HCT116 (cell line): ENCODE measurements around the gene ALDH1A2. TPM values are rescaled to one million over a fixed set of nuclear protein-coding genes. Genes with fewer than 3 reads are reported as not detected.

Experiments used
- ATAC-seq: fragments of 200-7000 bp; cut with Tn5 transposase; 2 replicates; pipeline ENCODE4 v1.9.1; 2020; ENCODE audit warnings: mild to moderate bottlenecking, moderate library complexity
- BruUV-seq: library from RNA; stranded (reverse); fragments of 400-500 nt; replicated peaks from 2 replicates; lab custom pipeline; 2021; lab: Mats Ljungman, UMichigan
- CTCF ChIA-PET: fragments of 300-600 bp; sonication (Branson Sonifier 250); formaldehyde crosslinking; loops from one replicate; lab custom pipeline; 2021; ENCODE audit warnings: antibody characterized with exemption; lab: Charles Lee
- POLR2A ChIA-PET: fragments of 300-600, 350-600 bp; sonication (Branson Sonifier 250); formaldehyde crosslinking; loops from one replicate; lab custom pipeline; 2021; ENCODE audit warnings: antibody characterized with exemption; lab: Charles Lee
- RAD21 ChIA-PET, 2 experiments: fragments of 300-600 bp; sonication (Branson Sonifier 250); formaldehyde crosslinking; loops; one replicate each; lab custom pipeline; 2023; ENCODE audit warnings: low total read pairs in 2 of 2; ENCODE audit not compliant: uncharacterized antibody in 2 of 2, unreplicated experiment in 2 of 2, low non-redundant PET in 1 of 2; lab: Charles Lee
- DNase-seq: peaks from one replicate; pipeline ENCODE4 v3.0.0-alpha.2; 2010; ENCODE audit warnings: low read depth, low spot score
- H2AFZ ChIP-seq: fragments of 200-600 bp; shearing (Covaris generic), sonication (generic); 2 replicates; pipeline ENCODE4 v1.6.1; 2017; ENCODE audit warnings: low read depth, mixed run types, mixed read lengths, antibody characterized with exemption, low read length; ENCODE audit not compliant: poor library complexity, severe bottlenecking
- H3K27ac ChIP-seq: 2 replicates; pipeline ENCODE4 v1.5.1; 2012; ENCODE audit warnings: low read depth, low read length
- H3K27me3 ChIP-seq: fragments of 200-600 bp; sonication (generic); 2 replicates; pipeline ENCODE4 v1.6.1; 2016; ENCODE audit warnings: mixed run types, low read length, mixed read lengths; ENCODE audit not compliant: insufficient read depth
- H3K36me3 ChIP-seq, 2 experiments: fragments of 200-500 bp in 1 of 2; fragments of 200-600 bp in 1 of 2; sonication (Bioruptor generic) in 1 of 2; sonication (generic) in 1 of 2; 2 replicates each; pipeline versions ENCODE4 v1.5.1 to v1.6.1; 2014 to 2016; ENCODE audit warnings: low read length in 2 of 2, inconsistent platforms in 1 of 2, mixed read lengths in 1 of 2, mixed run types in 1 of 2; ENCODE audit not compliant: insufficient read depth in 2 of 2, control insufficient read depth in 1 of 2
- H3K4me1 ChIP-seq, 2 experiments: fragments of 200-600 bp in 1 of 2; sonication (generic) in 1 of 2; 2 replicates each; pipeline versions ENCODE4 v1.5.1 to v1.6.1; 2012 to 2017; ENCODE audit warnings: low read length in 2 of 2, inconsistent platforms in 1 of 2, mild to moderate bottlenecking in 1 of 2, mixed read lengths in 1 of 2, mixed run types in 1 of 2, moderate library complexity in 1 of 2; ENCODE audit not compliant: insufficient read depth in 2 of 2, control insufficient read depth in 1 of 2
- H3K4me2 ChIP-seq: fragments of 200-600 bp; sonication (generic); 2 replicates; pipeline ENCODE4 v1.6.1; 2017; ENCODE audit warnings: mixed run types, low read length, mixed read lengths
- H3K4me3 ChIP-seq, 2 experiments: fragments of 200-600 bp in 1 of 2; sonication (generic) in 1 of 2; replicated peaks in 1 of 2; 2 replicates each; pipeline ENCODE4 v1.5.1; 2011 to 2016; ENCODE audit warnings: low read length in 2 of 2, control low read depth in 1 of 2, low read depth in 1 of 2, mild to moderate bottlenecking in 1 of 2, mixed read lengths in 1 of 2, mixed run types in 1 of 2
- H3K79me2 ChIP-seq: fragments of 200-600 bp; sonication (generic); 2 replicates; pipeline ENCODE4 v1.6.1; 2017; ENCODE audit warnings: mild to moderate bottlenecking, mixed run types, low read length, moderate library complexity, mixed read lengths; ENCODE audit not compliant: insufficient read depth
- H3K9ac ChIP-seq: fragments of 200-600 bp; sonication (generic); 2 replicates; pipeline ENCODE4 v1.6.1; 2016; ENCODE audit warnings: low read length, mixed read lengths
- H3K9me2 ChIP-seq: fragments of 200-600 bp; sonication (generic), shearing (Covaris generic); 2 replicates; pipeline ENCODE4 v1.6.1; 2017; ENCODE audit warnings: mixed run types, mild to moderate bottlenecking, moderate library complexity; ENCODE audit not compliant: insufficient read depth
- H3K9me3 ChIP-seq, 2 experiments: fragments of 200-500 bp in 1 of 2; fragments of 200-600 bp in 1 of 2; sonication (Bioruptor generic) in 1 of 2; sonication (generic) in 1 of 2; 2 replicates each; pipeline ENCODE4 v1.6.1; 2014 to 2017; ENCODE audit warnings: low read length in 2 of 2, mixed read lengths in 2 of 2, inconsistent platforms in 1 of 2, low read depth in 1 of 2, mild to moderate bottlenecking in 1 of 2, mixed run types in 1 of 2, moderate library complexity in 1 of 2; ENCODE audit not compliant: control insufficient read depth in 1 of 2, insufficient read depth in 1 of 2
- H4K20me1 ChIP-seq: fragments of 200-600 bp; sonication (generic), shearing (Covaris generic); 2 replicates; pipeline ENCODE4 v1.6.1; 2017; ENCODE audit warnings: mixed run types, mild to moderate bottlenecking, moderate library complexity; ENCODE audit not compliant: insufficient read depth
- EGR1 ChIP-seq: IDR thresholded peaks from 2 replicates; pipeline ENCODE4 v1.6.1; 2012; ENCODE audit warnings: low read depth
- EZH2 ChIP-seq: fragments of 200-600 bp; sonication (generic); IDR thresholded peaks from 2 replicates; pipeline ENCODE4 v1.6.1; 2017; ENCODE audit warnings: antibody characterized with exemption, mixed run types
- FOSL1 ChIP-seq: IDR thresholded peaks from 2 replicates; pipeline ENCODE4 v1.6.1; 2012; ENCODE audit warnings: low read depth
- JUND ChIP-seq: IDR thresholded peaks from 2 replicates; pipeline ENCODE4 v1.6.1; 2012
- POLR2A ChIP-seq: IDR thresholded peaks from 2 replicates; pipeline ENCODE4 v1.7.0; 2011; ENCODE audit warnings: borderline replicate concordance; ENCODE audit not compliant: insufficient read depth, insufficient read length; ENCODE audit errors: extremely low read depth
- POLR2AphosphoS5 ChIP-seq: IDR thresholded peaks from 2 replicates; pipeline ENCODE4 v1.6.1; 2011; ENCODE audit warnings: mild to moderate bottlenecking, low read depth, low read length, moderate library complexity
- RAD21 ChIP-seq: IDR thresholded peaks from 2 replicates; pipeline ENCODE4 v1.6.1; 2012; ENCODE audit warnings: low read depth, mild to moderate bottlenecking
- SIN3A ChIP-seq: IDR thresholded peaks from 2 replicates; pipeline ENCODE4 v1.6.1; 2012; ENCODE audit warnings: low read depth
- SP1 ChIP-seq: IDR thresholded peaks from 2 replicates; pipeline ENCODE4 v1.6.1; 2012; ENCODE audit warnings: low read depth
- TCF7L2 ChIP-seq: IDR thresholded peaks from 2 replicates; pipeline ENCODE4 v1.7.0; 2011; ENCODE audit warnings: borderline replicate concordance, inconsistent platforms; ENCODE audit not compliant: insufficient read depth, insufficient read length; ENCODE audit errors: extremely low read depth
- YY1 ChIP-seq: IDR thresholded peaks from 2 replicates; pipeline ENCODE4 v1.6.1; 2011; ENCODE audit warnings: low read length, low read depth, moderate library complexity, mild to moderate bottlenecking; ENCODE audit not compliant: insufficient replicate concordance; ENCODE audit errors: extremely low read depth
- ZFX ChIP-seq: fragments of 450-650 bp; IDR thresholded peaks from 2 replicates; pipeline ENCODE4 v1.6.1; 2017
- ZNF274 ChIP-seq: fragments of 200-500 bp; sonication (Bioruptor generic); IDR thresholded peaks from 2 replicates; pipeline ENCODE4 v1.6.1; 2014; ENCODE audit warnings: mild to moderate bottlenecking, low read depth, low read length, inconsistent platforms
- intact Hi-C: fragments of 100-400 bp; cut with micrococcal nuclease; formaldehyde crosslinking; loops from 2 replicates; pipeline ENCODE4 v1.10.0; 2022
- total RNA-seq: library from RNA; stranded (reverse); gene quantifications from one replicate; pipeline ENCODE4 v1.2.1, GENCODE V29; 2021; ENCODE audit not compliant: unreplicated experiment
- TF ChIP-seq, protein P1 (sequence below): IDR thresholded peaks from 2 replicates; pipeline ENCODE4 v1.6.1; 2012
- TF ChIP-seq, protein P2 (sequence below): IDR thresholded peaks from 2 replicates; pipeline ENCODE4 v1.6.1; 2012; ENCODE audit warnings: low read depth
- TF ChIP-seq, protein P3 (sequence below): IDR thresholded peaks from 2 replicates; pipeline ENCODE4 v1.6.1; 2012
- TF ChIP-seq, protein P4 (sequence below), 3 experiments: fragments of 200-600 bp in 1 of 3; sonication (generic) in 1 of 3; IDR thresholded peaks in 2 of 3; conservative IDR thresholded peaks in 1 of 3; 2 replicates each; pipeline ENCODE4 v1.5.1; 2012 to 2017; ENCODE audit warnings: low read depth in 2 of 3, low read length in 2 of 3, antibody characterized with exemption in 1 of 3, borderline replicate concordance in 1 of 3, control low read depth in 1 of 3, mild to moderate bottlenecking in 1 of 3, mixed read lengths in 1 of 3, mixed run types in 1 of 3, moderate library complexity in 1 of 3; ENCODE audit not compliant: insufficient read depth in 1 of 3
- TF ChIP-seq, protein P5 (sequence below): IDR thresholded peaks from 2 replicates; pipeline ENCODE4 v1.6.1; 2011; ENCODE audit warnings: mild to moderate bottlenecking, low read length, moderate library complexity; ENCODE audit not compliant: insufficient replicate concordance; ENCODE audit errors: extremely low read depth

The ALDH1A2 gene
- total RNA-seq, 1 experiment from 2014 or later, result 1.7 TPM

DNA sequence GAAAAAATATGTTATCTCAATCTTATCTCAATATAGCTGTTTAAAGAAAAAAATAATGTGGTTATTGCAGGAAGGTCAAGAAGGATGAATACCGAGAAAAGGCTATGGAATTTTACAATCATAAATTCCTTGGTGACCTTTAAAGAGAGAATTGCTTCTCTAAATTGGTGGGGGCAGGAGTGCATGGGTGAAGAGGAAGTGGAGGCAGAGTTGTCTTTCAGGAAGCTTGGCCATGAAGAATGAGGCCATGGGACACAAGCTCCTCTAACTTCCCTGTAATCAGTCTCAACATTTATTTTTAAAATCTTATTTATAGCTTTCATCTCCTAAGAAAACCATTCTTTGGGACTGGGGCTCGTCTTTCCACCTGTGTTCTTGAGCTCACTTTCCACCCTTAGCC, 22.4 kb upstream of the ALDH1A2 start:
- Histone ChIP-seq H4K20me1 (no peaks in the 10 kb centered on the region), H3K27me3 (no peaks in the 10 kb centered on the region), H3K4me3 (no peak overlapping the region), H3K9me2 (no peaks in the 10 kb centered on the region), H3K27ac (no peak overlapping the region), H2AFZ (no peak overlapping the region), H3K79me2 (no peaks in the 10 kb centered on the region), H3K4me1 (no peaks in the 10 kb centered on the region), H3K9me3 (no peaks in the 10 kb centered on the region), H3K36me3 (no peaks in the 10 kb centered on the region), H3K9ac (no peak overlapping the region), H3K4me2 (no peak overlapping the region)
- no peak for ATAC-seq
- ChIA-PET RAD21 (no interaction called here), CTCF (interaction anchor here (0.8 to 1.6 kb wide), 2 partner anchors 17 to 21 kb away, joined by 3 read pairs; no protein-coding TSS in a partner anchor), POLR2A (no interaction called here)
- intact Hi-C loops, result no loop called here
- no peak for DNase-seq
- BruUV-seq, result no TSS peak
- no peak for TF ChIP-seq ZFX
- no peak for TF ChIP-seq EZH2
- TF ChIP-seq, protein P1, sequence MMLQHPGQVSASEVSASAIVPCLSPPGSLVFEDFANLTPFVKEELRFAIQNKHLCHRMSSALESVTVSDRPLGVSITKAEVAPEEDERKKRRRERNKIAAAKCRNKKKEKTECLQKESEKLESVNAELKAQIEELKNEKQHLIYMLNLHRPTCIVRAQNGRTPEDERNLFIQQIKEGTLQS, result no peak
- no peak for TF ChIP-seq ZNF274
- no peak for TF ChIP-seq POLR2AphosphoS5
- no peak for TF ChIP-seq RAD21
- TF ChIP-seq SIN3A, result no peak
- no peak for TF ChIP-seq POLR2A
- no peak for TF ChIP-seq JUND
- TF ChIP-seq EGR1, result no peak
- no peak for TF ChIP-seq YY1
- TF ChIP-seq, protein P2, sequence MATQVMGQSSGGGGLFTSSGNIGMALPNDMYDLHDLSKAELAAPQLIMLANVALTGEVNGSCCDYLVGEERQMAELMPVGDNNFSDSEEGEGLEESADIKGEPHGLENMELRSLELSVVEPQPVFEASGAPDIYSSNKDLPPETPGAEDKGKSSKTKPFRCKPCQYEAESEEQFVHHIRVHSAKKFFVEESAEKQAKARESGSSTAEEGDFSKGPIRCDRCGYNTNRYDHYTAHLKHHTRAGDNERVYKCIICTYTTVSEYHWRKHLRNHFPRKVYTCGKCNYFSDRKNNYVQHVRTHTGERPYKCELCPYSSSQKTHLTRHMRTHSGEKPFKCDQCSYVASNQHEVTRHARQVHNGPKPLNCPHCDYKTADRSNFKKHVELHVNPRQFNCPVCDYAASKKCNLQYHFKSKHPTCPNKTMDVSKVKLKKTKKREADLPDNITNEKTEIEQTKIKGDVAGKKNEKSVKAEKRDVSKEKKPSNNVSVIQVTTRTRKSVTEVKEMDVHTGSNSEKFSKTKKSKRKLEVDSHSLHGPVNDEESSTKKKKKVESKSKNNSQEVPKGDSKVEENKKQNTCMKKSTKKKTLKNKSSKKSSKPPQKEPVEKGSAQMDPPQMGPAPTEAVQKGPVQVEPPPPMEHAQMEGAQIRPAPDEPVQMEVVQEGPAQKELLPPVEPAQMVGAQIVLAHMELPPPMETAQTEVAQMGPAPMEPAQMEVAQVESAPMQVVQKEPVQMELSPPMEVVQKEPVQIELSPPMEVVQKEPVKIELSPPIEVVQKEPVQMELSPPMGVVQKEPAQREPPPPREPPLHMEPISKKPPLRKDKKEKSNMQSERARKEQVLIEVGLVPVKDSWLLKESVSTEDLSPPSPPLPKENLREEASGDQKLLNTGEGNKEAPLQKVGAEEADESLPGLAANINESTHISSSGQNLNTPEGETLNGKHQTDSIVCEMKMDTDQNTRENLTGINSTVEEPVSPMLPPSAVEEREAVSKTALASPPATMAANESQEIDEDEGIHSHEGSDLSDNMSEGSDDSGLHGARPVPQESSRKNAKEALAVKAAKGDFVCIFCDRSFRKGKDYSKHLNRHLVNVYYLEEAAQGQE, result no peak
- no peak for TF ChIP-seq FOSL1
- no peak for TF ChIP-seq SP1
- TF ChIP-seq, protein P3, sequence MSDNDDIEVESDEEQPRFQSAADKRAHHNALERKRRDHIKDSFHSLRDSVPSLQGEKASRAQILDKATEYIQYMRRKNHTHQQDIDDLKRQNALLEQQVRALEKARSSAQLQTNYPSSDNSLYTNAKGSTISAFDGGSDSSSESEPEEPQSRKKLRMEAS, result no peak
- TF ChIP-seq, protein P4, sequence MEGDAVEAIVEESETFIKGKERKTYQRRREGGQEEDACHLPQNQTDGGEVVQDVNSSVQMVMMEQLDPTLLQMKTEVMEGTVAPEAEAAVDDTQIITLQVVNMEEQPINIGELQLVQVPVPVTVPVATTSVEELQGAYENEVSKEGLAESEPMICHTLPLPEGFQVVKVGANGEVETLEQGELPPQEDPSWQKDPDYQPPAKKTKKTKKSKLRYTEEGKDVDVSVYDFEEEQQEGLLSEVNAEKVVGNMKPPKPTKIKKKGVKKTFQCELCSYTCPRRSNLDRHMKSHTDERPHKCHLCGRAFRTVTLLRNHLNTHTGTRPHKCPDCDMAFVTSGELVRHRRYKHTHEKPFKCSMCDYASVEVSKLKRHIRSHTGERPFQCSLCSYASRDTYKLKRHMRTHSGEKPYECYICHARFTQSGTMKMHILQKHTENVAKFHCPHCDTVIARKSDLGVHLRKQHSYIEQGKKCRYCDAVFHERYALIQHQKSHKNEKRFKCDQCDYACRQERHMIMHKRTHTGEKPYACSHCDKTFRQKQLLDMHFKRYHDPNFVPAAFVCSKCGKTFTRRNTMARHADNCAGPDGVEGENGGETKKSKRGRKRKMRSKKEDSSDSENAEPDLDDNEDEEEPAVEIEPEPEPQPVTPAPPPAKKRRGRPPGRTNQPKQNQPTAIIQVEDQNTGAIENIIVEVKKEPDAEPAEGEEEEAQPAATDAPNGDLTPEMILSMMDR (IDR thresholded peaks at IDR 0.05 in 2 of 3, conservative IDR thresholded peaks at IDR 0.05 in 1 of 3; ENCODE audit: borderline replicate concordance in 1 of 3, insufficient read depth in 1 of 3, low read depth in 2 of 3, low read length in 2 of 3), result no peak
- TF ChIP-seq, protein P5, sequence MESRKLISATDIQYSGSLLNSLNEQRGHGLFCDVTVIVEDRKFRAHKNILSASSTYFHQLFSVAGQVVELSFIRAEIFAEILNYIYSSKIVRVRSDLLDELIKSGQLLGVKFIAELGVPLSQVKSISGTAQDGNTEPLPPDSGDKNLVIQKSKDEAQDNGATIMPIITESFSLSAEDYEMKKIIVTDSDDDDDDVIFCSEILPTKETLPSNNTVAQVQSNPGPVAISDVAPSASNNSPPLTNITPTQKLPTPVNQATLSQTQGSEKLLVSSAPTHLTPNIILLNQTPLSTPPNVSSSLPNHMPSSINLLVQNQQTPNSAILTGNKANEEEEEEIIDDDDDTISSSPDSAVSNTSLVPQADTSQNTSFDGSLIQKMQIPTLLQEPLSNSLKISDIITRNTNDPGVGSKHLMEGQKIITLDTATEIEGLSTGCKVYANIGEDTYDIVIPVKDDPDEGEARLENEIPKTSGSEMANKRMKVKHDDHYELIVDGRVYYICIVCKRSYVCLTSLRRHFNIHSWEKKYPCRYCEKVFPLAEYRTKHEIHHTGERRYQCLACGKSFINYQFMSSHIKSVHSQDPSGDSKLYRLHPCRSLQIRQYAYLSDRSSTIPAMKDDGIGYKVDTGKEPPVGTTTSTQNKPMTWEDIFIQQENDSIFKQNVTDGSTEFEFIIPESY, result no peak
- no peak for TF ChIP-seq TCF7L2
